Ishikawa (cell line): ENCODE measurements around the gene PYM1.

Experiments used
- CEBPB ChIP-seq: IDR thresholded peaks from 2 replicates; pipeline ENCODE4 v1.6.1; 2012
- CREB1 ChIP-seq: IDR thresholded peaks from 2 replicates; pipeline ENCODE4 v1.6.1; 2012; ENCODE audit warnings: low read depth
- EGR1 ChIP-seq: IDR thresholded peaks from 2 replicates; pipeline ENCODE4 v1.6.1; 2012
- EP300 ChIP-seq: IDR thresholded peaks from 2 replicates; pipeline ENCODE4 v1.6.1; 2012; ENCODE audit warnings: borderline replicate concordance
- FOXM1 ChIP-seq: IDR thresholded peaks from 2 replicates; pipeline ENCODE4 v1.6.1; 2012; ENCODE audit warnings: low read depth, borderline replicate concordance
- MAX ChIP-seq: IDR thresholded peaks from 2 replicates; pipeline ENCODE4 v1.6.1; 2012
- NFIC ChIP-seq: IDR thresholded peaks from 2 replicates; pipeline ENCODE4 v1.6.1; 2012
- RAD21 ChIP-seq: IDR thresholded peaks from 2 replicates; pipeline ENCODE4 v1.6.1; 2012; ENCODE audit warnings: low read depth
- REST ChIP-seq: IDR thresholded peaks from 2 replicates; pipeline ENCODE4 v1.6.1; 2012; ENCODE audit warnings: low read depth, mild to moderate bottlenecking
- TAF1 ChIP-seq: IDR thresholded peaks from 2 replicates; pipeline ENCODE4 v1.6.1; 2012; ENCODE audit warnings: low read depth, mild to moderate bottlenecking
- TCF12 ChIP-seq: IDR thresholded peaks from 2 replicates; pipeline ENCODE4 v1.6.1; 2012; ENCODE audit warnings: low read depth
- TEAD4 ChIP-seq: IDR thresholded peaks from 2 replicates; pipeline ENCODE4 v1.6.1; 2012
- USF1 ChIP-seq: IDR thresholded peaks from 2 replicates; pipeline ENCODE4 v1.6.1; 2012
- YY1 ChIP-seq: IDR thresholded peaks from 2 replicates; pipeline ENCODE4 v1.6.1; 2012; ENCODE audit warnings: low read depth
- ZBTB7A ChIP-seq: IDR thresholded peaks from 2 replicates; pipeline ENCODE4 v1.6.1; 2012; ENCODE audit warnings: low read depth

Gene PYM1

GRCh38 chr12:55875704-55876467 is 51.8 kb downstream of the PYM1 start:
- TF ChIP-seq TCF12 (no peak), EP300 (no peak), CREB1 (no peak), NFIC (no peak), MAX (no peak), USF1 (no peak), TEAD4 (no peak), YY1 (no peak), CEBPB (no peak), TAF1 (no peak), ZBTB7A (no peak), REST (no peak), FOXM1 (no peak), EGR1 (no peak), RAD21 (no peak)

- TF ChIP-seq YY1 (no peak), TEAD4 (no peak), RAD21 (no peak), CEBPB (no peak), MAX (no peak), EP300 (no peak), USF1 (no peak), EGR1 (no peak), TCF12 (no peak), NFIC (no peak), TAF1 (no peak), CREB1 (no peak), ZBTB7A (no peak), FOXM1 (no peak), REST (no peak)
Observed at GRCh38 chr12:55874443-55874842, 53.3 kb downstream of the PYM1 start.

GRCh38 chr12:55866454-55867004 is 61.2 kb downstream of the PYM1 start:
- peak; percentile 57 for TF ChIP-seq CEBPB

- TF ChIP-seq TCF12 = no peak
- no peak for TF ChIP-seq TAF1
- TF ChIP-seq EGR1 = no peak
- TF ChIP-seq RAD21 = no peak
- TF ChIP-seq TEAD4 = no peak
- TF ChIP-seq CEBPB = no peak
- no peak for TF ChIP-seq ZBTB7A
- no peak for TF ChIP-seq FOXM1
- no peak for TF ChIP-seq YY1
- TF ChIP-seq NFIC = no peak
- no peak for TF ChIP-seq USF1
- TF ChIP-seq EP300 = no peak
- TF ChIP-seq MAX = no peak
- no peak for TF ChIP-seq CREB1
- TF ChIP-seq REST = no peak
Observed at GRCh38 chr12:55865327-55865726, 62.4 kb downstream of the PYM1 start.
